HepG2 (cell line): ENCODE results near the gene MAGI1.

Source experiments
- POLR2AphosphoS2 ChIP-seq: IDR thresholded peaks from 2 replicates; pipeline ENCODE4 v1.6.1; 2011; ENCODE audit warnings: low read depth, low read length, improper control_type of control experiment
- SOX13 ChIP-seq, 3 experiments: fragments of 450-650 bp in 1 of 3; sonication (generic) in 1 of 3; formaldehyde crosslinking in 1 of 3; IDR thresholded peaks in 2 of 3; conservative IDR thresholded peaks in 1 of 3; 2 replicates each; pipeline versions ENCODE4 v1.5.0 to v1.6.1; 2016 to 2020; ENCODE audit warnings: antibody characterized with exemption in 1 of 3, mild to moderate bottlenecking in 1 of 3, missing compliant biosample characterization in 1 of 3, missing genetic modification reagents in 1 of 3, moderate library complexity in 1 of 3
- USF2 ChIP-seq, 2 experiments: sonication (generic) in 1 of 2; formaldehyde crosslinking in 1 of 2; IDR thresholded peaks; 2 replicates each; pipeline versions ENCODE4 v1.5.1 to v1.6.1; 2011 to 2020; ENCODE audit warnings: borderline replicate concordance in 1 of 2, low read depth in 1 of 2, low read length in 1 of 2, mild to moderate bottlenecking in 1 of 2, missing genetic modification reagents in 1 of 2, moderate library complexity in 1 of 2
- ZSCAN31 ChIP-seq: sonication (generic); formaldehyde crosslinking; IDR thresholded peaks from 2 replicates; pipeline ENCODE4 v1.5.0; 2020; ENCODE audit warnings: low read depth, mild to moderate bottlenecking, missing genetic modification reagents
- TF ChIP-seq, protein P1 (sequence below): sonication (generic); formaldehyde crosslinking; IDR thresholded peaks from 2 replicates; pipeline ENCODE4 v1.5.0; 2020; ENCODE audit warnings: mild to moderate bottlenecking, missing genetic modification reagents, moderate library complexity
- TF ChIP-seq, protein P2 (sequence below): sonication (generic); formaldehyde crosslinking; IDR thresholded peaks from 2 replicates; pipeline ENCODE4 v1.8.1; 2023; ENCODE audit warnings: missing genetic modification reagents, inconsistent platforms, borderline replicate concordance

DNA sequence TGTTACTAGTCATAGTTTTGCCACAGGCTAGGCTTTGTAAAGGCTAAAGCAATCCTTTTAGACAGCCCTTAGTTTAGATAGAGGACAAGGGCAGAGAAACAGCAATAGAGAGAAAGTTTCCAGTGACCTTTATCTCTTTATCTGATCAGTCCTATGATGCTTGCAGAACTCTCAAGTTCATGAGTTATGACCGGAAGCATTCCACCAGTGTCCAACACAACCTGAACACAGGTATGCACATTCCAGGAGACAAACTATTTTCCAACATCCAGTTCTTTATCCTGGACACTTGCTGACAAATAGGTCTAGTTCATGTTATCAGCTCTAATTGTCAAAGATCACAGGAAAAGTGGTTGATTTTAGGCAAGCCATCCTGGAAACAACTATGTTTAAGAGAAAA lies 422.2 kb downstream of the MAGI1 start:
- TF ChIP-seq, protein P1, sequence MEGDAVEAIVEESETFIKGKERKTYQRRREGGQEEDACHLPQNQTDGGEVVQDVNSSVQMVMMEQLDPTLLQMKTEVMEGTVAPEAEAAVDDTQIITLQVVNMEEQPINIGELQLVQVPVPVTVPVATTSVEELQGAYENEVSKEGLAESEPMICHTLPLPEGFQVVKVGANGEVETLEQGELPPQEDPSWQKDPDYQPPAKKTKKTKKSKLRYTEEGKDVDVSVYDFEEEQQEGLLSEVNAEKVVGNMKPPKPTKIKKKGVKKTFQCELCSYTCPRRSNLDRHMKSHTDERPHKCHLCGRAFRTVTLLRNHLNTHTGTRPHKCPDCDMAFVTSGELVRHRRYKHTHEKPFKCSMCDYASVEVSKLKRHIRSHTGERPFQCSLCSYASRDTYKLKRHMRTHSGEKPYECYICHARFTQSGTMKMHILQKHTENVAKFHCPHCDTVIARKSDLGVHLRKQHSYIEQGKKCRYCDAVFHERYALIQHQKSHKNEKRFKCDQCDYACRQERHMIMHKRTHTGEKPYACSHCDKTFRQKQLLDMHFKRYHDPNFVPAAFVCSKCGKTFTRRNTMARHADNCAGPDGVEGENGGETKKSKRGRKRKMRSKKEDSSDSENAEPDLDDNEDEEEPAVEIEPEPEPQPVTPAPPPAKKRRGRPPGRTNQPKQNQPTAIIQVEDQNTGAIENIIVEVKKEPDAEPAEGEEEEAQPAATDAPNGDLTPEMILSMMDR (CRISPR knock-in tag) = no peak
- TF ChIP-seq, protein P2, sequence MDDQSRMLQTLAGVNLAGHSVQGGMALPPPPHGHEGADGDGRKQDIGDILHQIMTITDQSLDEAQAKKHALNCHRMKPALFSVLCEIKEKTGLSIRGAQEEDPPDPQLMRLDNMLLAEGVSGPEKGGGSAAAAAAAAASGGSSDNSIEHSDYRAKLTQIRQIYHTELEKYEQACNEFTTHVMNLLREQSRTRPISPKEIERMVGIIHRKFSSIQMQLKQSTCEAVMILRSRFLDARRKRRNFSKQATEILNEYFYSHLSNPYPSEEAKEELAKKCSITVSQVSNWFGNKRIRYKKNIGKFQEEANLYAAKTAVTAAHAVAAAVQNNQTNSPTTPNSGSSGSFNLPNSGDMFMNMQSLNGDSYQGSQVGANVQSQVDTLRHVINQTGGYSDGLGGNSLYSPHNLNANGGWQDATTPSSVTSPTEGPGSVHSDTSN (CRISPR knock-in tag) = no peak
- TF ChIP-seq ZSCAN31 (CRISPR knock-in tag) (no peak), POLR2AphosphoS2 (no peak), USF2 (IDR thresholded peaks at IDR 0.05; ENCODE audit: low read depth, low read length) (no peak), USF2 (CRISPR knock-in tag; IDR thresholded peaks at IDR 0.05; ENCODE audit: borderline replicate concordance) (no peak), SOX13 (IDR thresholded peaks at IDR 0.05) (no peak), SOX13 (CRISPR knock-in tag; conservative IDR thresholded peaks at IDR 0.05 in 1 of 2, IDR thresholded peaks at IDR 0.05 in 1 of 2) (no peak)
